Astrocyte (in vitro differentiated cells and primary cell): ENCODE data around the gene DPP7.

Experiments used
- CTCF ChIP-seq: IDR thresholded peaks from 2 replicates; pipeline ENCODE4 v1.5.1; 2011; ENCODE audit warnings: low read depth, mild to moderate bottlenecking, inconsistent platforms, low read length, moderate library complexity; ENCODE audit not compliant: insufficient read depth
- EZH2 ChIP-seq: IDR thresholded peaks from 2 replicates; pipeline ENCODE4 v1.6.1; 2012; ENCODE audit warnings: mild to moderate bottlenecking, low read length, inconsistent platforms; ENCODE audit not compliant: insufficient read depth

- no peak for TF ChIP-seq CTCF
- TF ChIP-seq EZH2 = no peak
These were observed 37.9 kb downstream of the DPP7 start for GRCh38 chr9:137076636-137077009.
